HCT116 (cell line): Measurements from ENCODE around the gene COG6. TPM values are rescaled to one million over a fixed set of nuclear protein-coding genes. Genes with fewer than 3 reads are reported as not detected.

Experiments
- ATAC-seq: fragments of 200-7000 bp; cut with Tn5 transposase; 2 replicates; pipeline ENCODE4 v1.9.1; 2020; ENCODE audit warnings: mild to moderate bottlenecking, moderate library complexity
- BruUV-seq: library from RNA; stranded (reverse); fragments of 400-500 nt; replicated peaks from 2 replicates; lab custom pipeline; 2021; lab: Mats Ljungman, UMichigan
- CTCF ChIA-PET: fragments of 300-600 bp; sonication (Branson Sonifier 250); formaldehyde crosslinking; loops from one replicate; lab custom pipeline; 2021; ENCODE audit warnings: antibody characterized with exemption; lab: Charles Lee
- POLR2A ChIA-PET: fragments of 300-600, 350-600 bp; sonication (Branson Sonifier 250); formaldehyde crosslinking; loops from one replicate; lab custom pipeline; 2021; ENCODE audit warnings: antibody characterized with exemption; lab: Charles Lee
- RAD21 ChIA-PET, 2 experiments: fragments of 300-600 bp; sonication (Branson Sonifier 250); formaldehyde crosslinking; loops; one replicate each; lab custom pipeline; 2023; ENCODE audit warnings: low total read pairs in 2 of 2; ENCODE audit not compliant: uncharacterized antibody in 2 of 2, unreplicated experiment in 2 of 2, low non-redundant PET in 1 of 2; lab: Charles Lee
- DNase-seq: peaks from one replicate; pipeline ENCODE4 v3.0.0-alpha.2; 2010; ENCODE audit warnings: low read depth, low spot score
- H2AFZ ChIP-seq: fragments of 200-600 bp; shearing (Covaris generic), sonication (generic); 2 replicates; pipeline ENCODE4 v1.6.1; 2017; ENCODE audit warnings: low read depth, mixed run types, mixed read lengths, antibody characterized with exemption, low read length; ENCODE audit not compliant: poor library complexity, severe bottlenecking
- H3K27ac ChIP-seq: 2 replicates; pipeline ENCODE4 v1.5.1; 2012; ENCODE audit warnings: low read depth, low read length
- H3K27me3 ChIP-seq: fragments of 200-600 bp; sonication (generic); 2 replicates; pipeline ENCODE4 v1.6.1; 2016; ENCODE audit warnings: mixed run types, low read length, mixed read lengths; ENCODE audit not compliant: insufficient read depth
- H3K36me3 ChIP-seq, 2 experiments: fragments of 200-500 bp in 1 of 2; fragments of 200-600 bp in 1 of 2; sonication (Bioruptor generic) in 1 of 2; sonication (generic) in 1 of 2; 2 replicates each; pipeline versions ENCODE4 v1.5.1 to v1.6.1; 2014 to 2016; ENCODE audit warnings: low read length in 2 of 2, inconsistent platforms in 1 of 2, mixed read lengths in 1 of 2, mixed run types in 1 of 2; ENCODE audit not compliant: insufficient read depth in 2 of 2, control insufficient read depth in 1 of 2
- H3K4me1 ChIP-seq, 2 experiments: fragments of 200-600 bp in 1 of 2; sonication (generic) in 1 of 2; 2 replicates each; pipeline versions ENCODE4 v1.5.1 to v1.6.1; 2012 to 2017; ENCODE audit warnings: low read length in 2 of 2, inconsistent platforms in 1 of 2, mild to moderate bottlenecking in 1 of 2, mixed read lengths in 1 of 2, mixed run types in 1 of 2, moderate library complexity in 1 of 2; ENCODE audit not compliant: insufficient read depth in 2 of 2, control insufficient read depth in 1 of 2
- H3K4me2 ChIP-seq: fragments of 200-600 bp; sonication (generic); 2 replicates; pipeline ENCODE4 v1.6.1; 2017; ENCODE audit warnings: mixed run types, low read length, mixed read lengths
- H3K4me3 ChIP-seq, 2 experiments: fragments of 200-600 bp in 1 of 2; sonication (generic) in 1 of 2; replicated peaks in 1 of 2; 2 replicates each; pipeline ENCODE4 v1.5.1; 2011 to 2016; ENCODE audit warnings: low read length in 2 of 2, control low read depth in 1 of 2, low read depth in 1 of 2, mild to moderate bottlenecking in 1 of 2, mixed read lengths in 1 of 2, mixed run types in 1 of 2
- H3K79me2 ChIP-seq: fragments of 200-600 bp; sonication (generic); 2 replicates; pipeline ENCODE4 v1.6.1; 2017; ENCODE audit warnings: mild to moderate bottlenecking, mixed run types, low read length, moderate library complexity, mixed read lengths; ENCODE audit not compliant: insufficient read depth
- H3K9ac ChIP-seq: fragments of 200-600 bp; sonication (generic); 2 replicates; pipeline ENCODE4 v1.6.1; 2016; ENCODE audit warnings: low read length, mixed read lengths
- H3K9me2 ChIP-seq: fragments of 200-600 bp; sonication (generic), shearing (Covaris generic); 2 replicates; pipeline ENCODE4 v1.6.1; 2017; ENCODE audit warnings: mixed run types, mild to moderate bottlenecking, moderate library complexity; ENCODE audit not compliant: insufficient read depth
- H3K9me3 ChIP-seq, 2 experiments: fragments of 200-500 bp in 1 of 2; fragments of 200-600 bp in 1 of 2; sonication (Bioruptor generic) in 1 of 2; sonication (generic) in 1 of 2; 2 replicates each; pipeline ENCODE4 v1.6.1; 2014 to 2017; ENCODE audit warnings: low read length in 2 of 2, mixed read lengths in 2 of 2, inconsistent platforms in 1 of 2, low read depth in 1 of 2, mild to moderate bottlenecking in 1 of 2, mixed run types in 1 of 2, moderate library complexity in 1 of 2; ENCODE audit not compliant: control insufficient read depth in 1 of 2, insufficient read depth in 1 of 2
- H4K20me1 ChIP-seq: fragments of 200-600 bp; sonication (generic), shearing (Covaris generic); 2 replicates; pipeline ENCODE4 v1.6.1; 2017; ENCODE audit warnings: mixed run types, mild to moderate bottlenecking, moderate library complexity; ENCODE audit not compliant: insufficient read depth
- CBX3 ChIP-seq: IDR thresholded peaks from 2 replicates; pipeline ENCODE4 v1.6.1; 2012; ENCODE audit warnings: low read depth
- CEBPB ChIP-seq: IDR thresholded peaks from 2 replicates; pipeline ENCODE4 v1.6.1; 2012; ENCODE audit warnings: low read depth
- CTCF ChIP-seq, 3 experiments: fragments of 200-600 bp in 1 of 3; sonication (generic) in 1 of 3; IDR thresholded peaks in 2 of 3; conservative IDR thresholded peaks in 1 of 3; 2 replicates each; pipeline ENCODE4 v1.5.1; 2012 to 2017; ENCODE audit warnings: low read depth in 2 of 3, low read length in 2 of 3, antibody characterized with exemption in 1 of 3, borderline replicate concordance in 1 of 3, control low read depth in 1 of 3, mild to moderate bottlenecking in 1 of 3, mixed read lengths in 1 of 3, mixed run types in 1 of 3, moderate library complexity in 1 of 3; ENCODE audit not compliant: insufficient read depth in 1 of 3
- EZH2 ChIP-seq: fragments of 200-600 bp; sonication (generic); IDR thresholded peaks from 2 replicates; pipeline ENCODE4 v1.6.1; 2017; ENCODE audit warnings: antibody characterized with exemption, mixed run types
- EZH2phosphoT487 ChIP-seq: fragments of 200-600 bp; IDR thresholded peaks from 2 replicates; pipeline ENCODE4 v1.6.1; 2018; ENCODE audit warnings: antibody characterized with exemption, borderline replicate concordance
- POLR2A ChIP-seq: IDR thresholded peaks from 2 replicates; pipeline ENCODE4 v1.7.0; 2011; ENCODE audit warnings: borderline replicate concordance; ENCODE audit not compliant: insufficient read depth, insufficient read length; ENCODE audit errors: extremely low read depth
- POLR2AphosphoS5 ChIP-seq: IDR thresholded peaks from 2 replicates; pipeline ENCODE4 v1.6.1; 2011; ENCODE audit warnings: mild to moderate bottlenecking, low read depth, low read length, moderate library complexity
- RAD21 ChIP-seq: IDR thresholded peaks from 2 replicates; pipeline ENCODE4 v1.6.1; 2012; ENCODE audit warnings: low read depth, mild to moderate bottlenecking
- SRF ChIP-seq: IDR thresholded peaks from 2 replicates; pipeline ENCODE4 v1.6.1; 2012; ENCODE audit warnings: low read depth
- TCF7L2 ChIP-seq: IDR thresholded peaks from 2 replicates; pipeline ENCODE4 v1.7.0; 2011; ENCODE audit warnings: borderline replicate concordance, inconsistent platforms; ENCODE audit not compliant: insufficient read depth, insufficient read length; ENCODE audit errors: extremely low read depth
- ZNF274 ChIP-seq: fragments of 200-500 bp; sonication (Bioruptor generic); IDR thresholded peaks from 2 replicates; pipeline ENCODE4 v1.6.1; 2014; ENCODE audit warnings: mild to moderate bottlenecking, low read depth, low read length, inconsistent platforms
- intact Hi-C: fragments of 100-400 bp; cut with micrococcal nuclease; formaldehyde crosslinking; loops from 2 replicates; pipeline ENCODE4 v1.10.0; 2022
- total RNA-seq: library from RNA; stranded (reverse); gene quantifications from one replicate; pipeline ENCODE4 v1.2.1, GENCODE V29; 2021; ENCODE audit not compliant: unreplicated experiment

Gene COG6
- total RNA-seq, 1 experiment from 2014 or later = 33.6 TPM

GRCh38 chr13:39787086-39787487 is 131.6 kb downstream of the COG6 start:
- no peak overlapping the region for H3K4me3 ChIP-seq
- no peaks in the 10 kb centered on the region for H3K27me3 ChIP-seq
- H2AFZ ChIP-seq = no peak overlapping the region
- no peak for TF ChIP-seq CEBPB
- no peak for TF ChIP-seq POLR2A
- TF ChIP-seq POLR2AphosphoS5 = no peak
- no peak for TF ChIP-seq TCF7L2
- TF ChIP-seq SRF = no peak
- no peak for TF ChIP-seq RAD21
- TF ChIP-seq ZNF274 = no peak
- no peak for TF ChIP-seq CBX3
- no peak for TF ChIP-seq EZH2phosphoT487
- no peak for TF ChIP-seq CTCF (IDR thresholded peaks at IDR 0.05 in 2 of 3, conservative IDR thresholded peaks at IDR 0.05 in 1 of 3; ENCODE audit: borderline replicate concordance in 1 of 3, insufficient read depth in 1 of 3, low read depth in 2 of 3, low read length in 2 of 3)
- TF ChIP-seq EZH2 = no peak
- TF ChIP-seq, all 23 proteins: peak for 0
- no peak overlapping the region for H3K4me2 ChIP-seq
- CTCF ChIA-PET = no interaction called here
- H3K36me3 ChIP-seq = no peaks in the 10 kb centered on the region
- H3K27ac ChIP-seq = no peak overlapping the region
- DNase-seq (no peak), ATAC-seq (no peak)
- intact Hi-C loops = no loop called here
- H3K9me2 ChIP-seq = no peaks in the 10 kb centered on the region; the same call in 1 of the 2 replicates
- RAD21 ChIA-PET = no interaction called here
- no TSS peak for BruUV-seq
- no peaks in the 10 kb centered on the region for H3K79me2 ChIP-seq
- H3K9ac ChIP-seq = no peak overlapping the region
- POLR2A ChIA-PET = no interaction called here
- peaks cover 0 to 4% of the 10 kb centered on the region in 2 experiments; a peak in 1 of 4 replicates for H3K4me1 ChIP-seq
- peaks cover 0 to 7% of the 10 kb centered on the region in 2 experiments; a peak in 1 of 4 replicates for H3K9me3 ChIP-seq
- H4K20me1 ChIP-seq = no peaks in the 10 kb centered on the region
